HepG2 (cell line): ENCODE data around the gene ETV3L. TPM values are rescaled to one million over a fixed set of nuclear protein-coding genes. Genes with fewer than 3 reads are reported as not detected.

ENCODE experiments used
- ATAC-seq: fragments of 200-7000 bp; cut with Tn5 transposase; 3 replicates; pipeline ENCODE4 v1.9.1; 2020; ENCODE audit warnings: mild to moderate bottlenecking, moderate library complexity
- BruUV-seq: library from RNA; stranded (reverse); fragments of 400-500 nt; replicated peaks from 2 replicates; lab custom pipeline; 2021; lab: Mats Ljungman, UMichigan
- CTCF ChIA-PET: fragments of 300-600 bp; formaldehyde crosslinking; extraction: SDS; loops from one replicate; lab custom pipeline; 2021; ENCODE audit warnings: low total read pairs, inconsistent platforms, low intra/inter-chr PET ratio; lab: Yijun Ruan, JAX
- POLR2A ChIA-PET: fragments of 350-600 bp; sonication (Branson Sonifier 250); formaldehyde crosslinking; loops from one replicate; lab custom pipeline; 2020; ENCODE audit warnings: antibody characterized with exemption, inconsistent platforms; lab: Yijun Ruan, JAX
- DNase-seq: peaks from one replicate; pipeline ENCODE4 v3.0.0-alpha.2; 2015; ENCODE audit warnings: low spot score
- FAIRE-seq: peaks from 3 replicates; lab custom pipeline; 2011; peaks lifted over from hg19 to GRCh38; lab: Jason Lieb, UNC
- H2AFZ ChIP-seq: one replicate; pipeline ENCODE4 v1.6.1; 2011; ENCODE audit warnings: low read length, inconsistent platforms
- H3K27ac ChIP-seq: fragments of 300-600 bp; 3 replicates; pipeline ENCODE4 v1.8.0; 2011; ENCODE audit warnings: mixed run types, mild to moderate bottlenecking, mixed read lengths, low read length, inconsistent platforms; ENCODE audit not compliant: insufficient read depth; ENCODE audit errors: extremely low read length
- H3K27me3 ChIP-seq, 2 experiments: fragments of 200-600 bp in 1 of 2; 2 replicates in 1 of 2; 3 replicates in 1 of 2; pipeline versions ENCODE4 v1.6.0 to v1.8.0; 2011; ENCODE audit warnings: low read length in 2 of 2, mild to moderate bottlenecking in 2 of 2, moderate library complexity in 2 of 2, inconsistent platforms in 1 of 2; ENCODE audit not compliant: insufficient read depth in 2 of 2, control insufficient read depth in 1 of 2
- H3K36me3 ChIP-seq, 2 experiments: fragments of 200-600 bp in 1 of 2; replicated peaks in 1 of 2; 2 replicates in 1 of 2; 3 replicates in 1 of 2; pipeline versions ENCODE4 v1.5.1 to v1.8.0; 2011; ENCODE audit warnings: low read length in 2 of 2, inconsistent platforms in 1 of 2; ENCODE audit not compliant: insufficient read depth in 2 of 2, control insufficient read depth in 1 of 2
- H3K4me1 ChIP-seq: 2 replicates; pipeline ENCODE4 v1.5.1; 2012; ENCODE audit warnings: low read length, inconsistent platforms; ENCODE audit not compliant: insufficient read depth
- H3K4me2 ChIP-seq: 2 replicates; pipeline ENCODE4 v1.6.0; 2011; ENCODE audit warnings: low read depth, low read length, inconsistent platforms
- H3K4me3 ChIP-seq, 3 experiments: fragments of 200-600 bp in 1 of 3; sonication (generic), shearing (Covaris generic) in 1 of 3; replicated peaks in 1 of 3; 2 replicates each; pipeline ENCODE4 v1.5.1; 2011 to 2016; ENCODE audit warnings: low read length in 3 of 3, inconsistent platforms in 2 of 3, low read depth in 2 of 3, mild to moderate bottlenecking in 2 of 3, control low read depth in 1 of 3, mixed read lengths in 1 of 3; ENCODE audit not compliant: insufficient read depth in 1 of 3
- H3K79me2 ChIP-seq: one replicate; pipeline ENCODE4 v1.6.1; 2011; ENCODE audit warnings: low read length, inconsistent platforms; ENCODE audit not compliant: insufficient read depth
- H3K9ac ChIP-seq: 2 replicates; pipeline ENCODE4 v1.6.0; 2011; ENCODE audit warnings: mild to moderate bottlenecking, low read depth, low read length, inconsistent platforms; ENCODE audit not compliant: insufficient read depth
- H3K9me3 ChIP-seq: 2 replicates; pipeline ENCODE4 v1.5.1; 2012; ENCODE audit warnings: mild to moderate bottlenecking, low read length
- H4K20me1 ChIP-seq: 2 replicates; pipeline ENCODE4 v1.6.0; 2011; ENCODE audit warnings: inconsistent platforms, mild to moderate bottlenecking, low read length, moderate library complexity; ENCODE audit not compliant: insufficient read depth
- CCDC6 ChIP-seq: sonication (generic); formaldehyde crosslinking; IDR thresholded peaks from 2 replicates; pipeline ENCODE4 v1.8.1; 2022; ENCODE audit warnings: mild to moderate bottlenecking, missing genetic modification reagents, moderate library complexity
- FOXK2 ChIP-seq: fragments of 450-650 bp; IDR thresholded peaks from 2 replicates; pipeline ENCODE4 v1.6.1; 2016
- HDAC6 ChIP-seq: fragments of 200-600 bp; sonication (generic); IDR thresholded peaks from 2 replicates; pipeline ENCODE4 v1.7.0; 2017; ENCODE audit warnings: mild to moderate bottlenecking, antibody characterized with exemption, low read length, low read depth
- HHEX ChIP-seq: IDR thresholded peaks from 2 replicates; pipeline ENCODE4 v1.6.1; 2016; ENCODE audit warnings: control low read depth
- MXI1 ChIP-seq: IDR thresholded peaks from 3 replicates; pipeline ENCODE4 v1.6.1; 2012; ENCODE audit warnings: low read depth, low read length, inconsistent platforms, borderline replicate concordance
- PCBP1 ChIP-seq: fragments of 200-400 bp; formaldehyde crosslinking; IDR thresholded peaks from 2 replicates; pipeline ENCODE4 v1.6.1; 2017; ENCODE audit warnings: mild to moderate bottlenecking, low read depth, low read length, borderline replicate concordance
- PRDM15 ChIP-seq: sonication (generic); formaldehyde crosslinking; IDR thresholded peaks from 2 replicates; pipeline ENCODE4 v1.4.0; 2020; ENCODE audit warnings: missing genetic modification reagents
- SALL1 ChIP-seq: sonication (generic); formaldehyde crosslinking; IDR thresholded peaks from 2 replicates; pipeline ENCODE4 v1.8.0; 2022; ENCODE audit warnings: mild to moderate bottlenecking, missing genetic modification reagents
- SP140L ChIP-seq: sonication (generic); formaldehyde crosslinking; IDR thresholded peaks from 2 replicates; pipeline ENCODE4 v1.4.0; 2020; ENCODE audit warnings: missing genetic modification reagents, borderline replicate concordance
- U2AF1 ChIP-seq: fragments of 200-400 bp; formaldehyde crosslinking; optimal IDR thresholded peaks from 2 replicates; pipeline ENCODE3; 2017; ENCODE audit warnings: mild to moderate bottlenecking, low read depth, low read length
- ZNF335 ChIP-seq: sonication (generic); formaldehyde crosslinking; IDR thresholded peaks from 2 replicates; pipeline ENCODE4 v1.4.0; 2020; ENCODE audit warnings: missing genetic modification reagents
- WGBS: methylation state at CpG from one replicate; pipeline ENCODE4 v1.1.6; 2017; ENCODE audit warnings: low lambda C conversion rate; 5-methylcytosine and 5-hydroxymethylcytosine counted together
- in situ Hi-C: cut with HindIII; loops from 2 replicates; pipeline ENCODE4 v1.10.0; 2017; ENCODE audit warnings: low pct_unique_long_range_greater_than_20kb; ENCODE audit not compliant: extremely low pct_ligation_motif_present
- intact Hi-C: fragments of 100-400 bp; cut with micrococcal nuclease; formaldehyde crosslinking; loops from one replicate; pipeline ENCODE4 v1.10.0; 2022; ENCODE audit not compliant: unreplicated experiment
- polyA plus RNA-seq, 8 experiments: library from polyadenylated mRNA; depleted of rRNA in 3 of 8; stranded (reverse) in 7 of 8; unstranded in 1 of 8; fragments of >200 nt; fragmentation: Illumina TruSeq in 4 of 8; extraction: Trizol in 4 of 8; gene quantifications; 2 replicates each; pipeline versions ENCODE4 v1.2.1 to v1.2.3, GENCODE V29; 2011 to 2016; ENCODE audit warnings: low read depth in 4 of 8, missing spikeins in 1 of 8, mixed read lengths in 1 of 8; ENCODE audit not compliant: insufficient read depth in 1 of 8
- total RNA-seq, 5 experiments: library from RNA; depleted of rRNA; stranded (reverse); fragments of >200 nt; fragmentation: Illumina TruSeq; extraction: Trizol; gene quantifications; 2 replicates each; pipeline ENCODE4 v1.2.3, GENCODE V29; 2016; ENCODE audit warnings: low read depth in 1 of 5
- TF ChIP-seq, protein P1 (sequence below): sonication (generic); IDR thresholded peaks from 2 replicates; pipeline ENCODE4 v1.6.1; 2016; ENCODE audit warnings: low read depth, borderline replicate concordance

ETV3L gene
- total and polyA plus RNA-seq, 2 of the 13 experiments (the other 11 are each of a cell fraction or from before 2014, with no cell fraction given), result not detected

GRCh38 chr1:157095091-157095490, 4.5 kb downstream of the ETV3L start:
- ATAC-seq, result no peak
- FAIRE-seq, result no peak
- ChIA-PET POLR2A (no interaction called here), CTCF (no interaction called here)
- Histone ChIP-seq H3K79me2 (no peaks in the 10 kb centered on the region), H3K36me3 (no peaks in the 10 kb centered on the region), H3K4me2 (no peak overlapping the region), H3K4me3 (no peak overlapping the region), H3K27ac (no peak overlapping the region), H3K9me3 (no peaks in the 10 kb centered on the region), H3K4me1 (no peaks in the 10 kb centered on the region), H4K20me1 (no peaks in the 10 kb centered on the region), H3K27me3 (peaks cover 0 to 22% of the 10 kb centered on the region in 2 experiments; a peak in 4 of 5 replicates), H2AFZ (no peak overlapping the region), H3K9ac (no peak overlapping the region)
- in situ Hi-C loops (no loop called here), intact Hi-C loops (loop anchor here (10.0 kb wide), 1 partner anchor 890 kb away; no protein-coding TSS in a partner anchor)
- no peak for TF ChIP-seq PRDM15 (CRISPR knock-in tag)
- no peak for TF ChIP-seq SP140L (CRISPR knock-in tag)
- BruUV-seq, result no TSS peak
- DNase-seq, result no peak
- WGBS, result 46% methylated on average over 4 of the region's 4 CpGs

- Histone ChIP-seq H3K4me3 (no peak overlapping the region), H4K20me1 (no peaks in the 10 kb centered on the region), H3K9me3 (no peaks in the 10 kb centered on the region), H2AFZ (no peak overlapping the region), H3K36me3 (no peaks in the 10 kb centered on the region), H3K27ac (no peak overlapping the region), H3K79me2 (no peaks in the 10 kb centered on the region), H3K4me2 (no peak overlapping the region), H3K27me3 (peaks cover 0 to 22% of the 10 kb centered on the region in 2 experiments; a peak in 3 of 5 replicates), H3K9ac (no peak overlapping the region), H3K4me1 (no peaks in the 10 kb centered on the region)
- intact Hi-C loops (loop anchor here (5.0 to 10.0 kb wide), 2 partner anchors 44 to 888 kb away; partner anchors contain the start of gene ETV3), in situ Hi-C loops (loop anchor here (5.0 kb wide), 1 partner anchor 59 kb away; no protein-coding TSS in a partner anchor)
- DNase-seq (no peak), FAIRE-seq (no peak), ATAC-seq (no peak)
- ChIA-PET POLR2A (no interaction called here), CTCF (no interaction called here)
- no TSS peak for BruUV-seq
- no peak for TF ChIP-seq CCDC6 (CRISPR knock-in tag)
- no peak for TF ChIP-seq PCBP1
- no peak for TF ChIP-seq HHEX
- no peak for TF ChIP-seq HDAC6
- TF ChIP-seq, protein P1, sequence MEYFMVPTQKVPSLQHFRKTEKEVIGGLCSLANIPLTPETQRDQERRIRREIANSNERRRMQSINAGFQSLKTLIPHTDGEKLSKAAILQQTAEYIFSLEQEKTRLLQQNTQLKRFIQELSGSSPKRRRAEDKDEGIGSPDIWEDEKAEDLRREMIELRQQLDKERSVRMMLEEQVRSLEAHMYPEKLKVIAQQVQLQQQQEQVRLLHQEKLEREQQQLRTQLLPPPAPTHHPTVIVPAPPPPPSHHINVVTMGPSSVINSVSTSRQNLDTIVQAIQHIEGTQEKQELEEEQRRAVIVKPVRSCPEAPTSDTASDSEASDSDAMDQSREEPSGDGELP, result no peak
- no peak for TF ChIP-seq MXI1
- TF ChIP-seq SALL1 (CRISPR knock-in tag), result no peak
- TF ChIP-seq FOXK2, result no peak
- TF ChIP-seq U2AF1, result no peak
- TF ChIP-seq ZNF335 (CRISPR knock-in tag), result no peak
- WGBS, result 19% methylated on average over 8 of the region's 8 CpGs
Observed at GRCh38 chr1:157092831-157093230, 6.8 kb downstream of the ETV3L start.
